GM12872 (cell line): ENCODE measurements around the gene OR4F15.

Experiments used
- TF ChIP-seq, protein P1 (sequence below): IDR thresholded peaks from 3 replicates; pipeline ENCODE4 v1.5.1; 2011; ENCODE audit warnings: low read depth, mild to moderate bottlenecking, low read length, moderate library complexity; ENCODE audit not compliant: insufficient read depth

The OR4F15 gene

DNA sequence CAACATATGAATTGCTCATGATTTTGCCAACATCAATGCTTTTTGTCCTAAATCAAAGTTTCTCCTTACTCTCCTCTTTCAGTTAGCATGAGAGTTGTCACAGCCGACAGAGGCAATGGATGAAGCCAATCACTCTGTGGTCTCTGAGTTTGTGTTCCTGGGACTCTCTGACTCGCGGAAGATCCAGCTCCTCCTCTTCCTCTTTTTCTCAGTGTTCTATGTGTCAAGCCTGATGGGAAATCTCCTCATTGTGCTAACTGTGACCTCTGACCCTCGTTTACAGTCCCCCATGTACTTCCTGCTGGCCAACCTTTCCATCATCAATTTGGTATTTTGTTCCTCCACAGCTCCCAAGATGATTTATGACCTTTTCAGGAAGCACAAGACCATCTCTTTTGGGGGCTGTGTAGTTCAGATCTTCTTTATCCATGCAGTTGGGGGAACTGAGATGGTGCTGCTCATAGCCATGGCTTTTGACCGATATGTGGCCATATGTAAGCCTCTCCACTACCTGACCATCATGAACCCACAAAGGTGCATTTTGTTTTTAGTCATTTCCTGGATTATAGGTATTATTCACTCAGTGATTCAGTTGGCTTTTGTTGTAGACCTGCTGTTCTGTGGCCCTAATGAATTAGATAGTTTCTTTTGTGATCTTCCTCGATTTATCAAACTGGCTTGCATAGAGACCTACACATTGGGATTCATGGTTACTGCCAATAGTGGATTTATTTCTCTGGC is 6.2 kb upstream of the OR4F15 start:
- TF ChIP-seq, protein P1, sequence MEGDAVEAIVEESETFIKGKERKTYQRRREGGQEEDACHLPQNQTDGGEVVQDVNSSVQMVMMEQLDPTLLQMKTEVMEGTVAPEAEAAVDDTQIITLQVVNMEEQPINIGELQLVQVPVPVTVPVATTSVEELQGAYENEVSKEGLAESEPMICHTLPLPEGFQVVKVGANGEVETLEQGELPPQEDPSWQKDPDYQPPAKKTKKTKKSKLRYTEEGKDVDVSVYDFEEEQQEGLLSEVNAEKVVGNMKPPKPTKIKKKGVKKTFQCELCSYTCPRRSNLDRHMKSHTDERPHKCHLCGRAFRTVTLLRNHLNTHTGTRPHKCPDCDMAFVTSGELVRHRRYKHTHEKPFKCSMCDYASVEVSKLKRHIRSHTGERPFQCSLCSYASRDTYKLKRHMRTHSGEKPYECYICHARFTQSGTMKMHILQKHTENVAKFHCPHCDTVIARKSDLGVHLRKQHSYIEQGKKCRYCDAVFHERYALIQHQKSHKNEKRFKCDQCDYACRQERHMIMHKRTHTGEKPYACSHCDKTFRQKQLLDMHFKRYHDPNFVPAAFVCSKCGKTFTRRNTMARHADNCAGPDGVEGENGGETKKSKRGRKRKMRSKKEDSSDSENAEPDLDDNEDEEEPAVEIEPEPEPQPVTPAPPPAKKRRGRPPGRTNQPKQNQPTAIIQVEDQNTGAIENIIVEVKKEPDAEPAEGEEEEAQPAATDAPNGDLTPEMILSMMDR: no peak

DNA sequence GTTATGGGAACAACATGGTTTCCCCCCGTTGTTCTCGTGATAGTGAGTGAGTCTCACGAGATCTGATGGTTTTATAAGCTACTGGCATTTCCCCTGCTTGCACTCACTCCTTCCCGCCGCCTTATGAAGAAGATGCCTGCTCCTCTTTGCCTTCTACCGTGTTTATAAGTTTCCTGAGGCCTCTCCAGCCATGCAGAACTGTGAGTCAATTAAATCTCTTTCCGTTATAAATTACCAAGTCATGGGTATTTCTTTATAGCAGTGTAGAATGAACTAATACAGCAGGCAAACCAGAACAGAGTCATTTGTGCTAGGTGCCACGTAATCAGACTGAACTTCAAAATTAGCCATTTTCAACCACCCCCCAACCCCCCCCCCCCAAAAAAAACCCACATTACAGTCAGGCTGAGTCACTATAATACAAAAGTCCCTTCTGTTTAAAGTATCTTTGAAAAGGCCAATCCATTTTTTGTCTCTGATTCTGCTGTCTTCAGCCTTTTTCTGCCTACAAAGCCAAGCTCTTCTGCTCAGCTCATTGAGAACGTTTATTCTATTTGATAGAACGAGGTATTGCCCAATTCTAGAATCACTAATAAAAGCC is 4.6 kb upstream of the OR4F15 start:
- TF ChIP-seq, protein P1: no peak

DNA sequence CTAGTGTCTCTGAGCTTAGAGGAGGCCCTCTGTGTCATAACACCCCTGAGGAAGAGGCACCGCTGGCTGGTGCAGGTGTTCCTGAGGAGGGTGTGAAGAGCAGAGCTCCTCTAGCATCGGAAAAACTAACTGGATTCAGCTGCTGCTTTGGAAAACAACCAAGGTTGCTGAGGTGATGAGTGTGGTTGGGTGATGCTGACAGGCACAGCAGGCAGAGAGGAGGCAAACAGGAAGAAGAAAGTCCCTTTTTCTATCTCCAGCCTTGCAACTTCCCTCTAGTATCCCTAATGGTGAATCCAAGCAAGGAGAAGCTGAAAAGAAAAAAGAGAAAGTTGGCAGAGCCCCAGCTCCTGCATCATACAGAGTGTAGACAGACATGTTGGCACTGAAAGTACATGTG is 3.8 kb upstream of the OR4F15 start:
- TF ChIP-seq, protein P1: no peak

DNA sequence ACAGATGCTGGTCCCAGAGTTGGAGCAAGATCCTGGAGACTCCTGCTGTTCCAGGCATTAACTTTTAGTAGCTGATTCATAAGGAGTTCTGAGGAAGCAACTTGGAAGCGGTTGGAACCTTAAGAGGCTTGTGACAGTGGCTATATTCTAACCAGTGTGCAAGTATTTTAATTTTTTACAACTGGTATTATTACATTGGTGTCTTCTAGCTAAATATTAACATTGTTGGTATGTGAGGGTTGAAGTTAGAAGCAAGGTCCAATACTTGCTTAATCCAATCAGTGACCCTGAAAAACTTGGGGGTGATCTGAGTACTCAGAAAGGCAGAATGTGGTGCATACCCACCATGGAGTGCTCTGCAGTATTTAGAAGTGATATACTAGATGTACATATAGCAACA is 1.5 kb upstream of the OR4F15 start:
- TF ChIP-seq, protein P1: no peak

DNA sequence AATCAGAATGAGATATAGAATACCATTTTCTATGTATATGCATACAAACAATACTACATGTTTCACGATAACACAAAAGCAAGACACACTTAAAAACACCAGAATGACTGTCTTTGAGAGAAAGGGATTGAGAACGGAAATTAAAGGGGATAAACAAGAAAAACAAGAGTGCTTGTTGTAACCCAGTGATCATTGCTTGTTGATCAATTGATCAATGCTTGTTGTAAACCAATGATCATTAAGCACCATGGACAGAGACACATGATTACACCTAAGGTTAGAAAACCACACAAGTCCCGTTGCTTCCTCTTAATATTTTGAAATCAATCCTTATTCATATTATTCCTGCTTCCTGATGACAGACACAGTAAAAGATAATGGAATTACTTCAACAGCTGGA is 1.1 kb upstream of the OR4F15 start:
- TF ChIP-seq, protein P1: no peak

DNA sequence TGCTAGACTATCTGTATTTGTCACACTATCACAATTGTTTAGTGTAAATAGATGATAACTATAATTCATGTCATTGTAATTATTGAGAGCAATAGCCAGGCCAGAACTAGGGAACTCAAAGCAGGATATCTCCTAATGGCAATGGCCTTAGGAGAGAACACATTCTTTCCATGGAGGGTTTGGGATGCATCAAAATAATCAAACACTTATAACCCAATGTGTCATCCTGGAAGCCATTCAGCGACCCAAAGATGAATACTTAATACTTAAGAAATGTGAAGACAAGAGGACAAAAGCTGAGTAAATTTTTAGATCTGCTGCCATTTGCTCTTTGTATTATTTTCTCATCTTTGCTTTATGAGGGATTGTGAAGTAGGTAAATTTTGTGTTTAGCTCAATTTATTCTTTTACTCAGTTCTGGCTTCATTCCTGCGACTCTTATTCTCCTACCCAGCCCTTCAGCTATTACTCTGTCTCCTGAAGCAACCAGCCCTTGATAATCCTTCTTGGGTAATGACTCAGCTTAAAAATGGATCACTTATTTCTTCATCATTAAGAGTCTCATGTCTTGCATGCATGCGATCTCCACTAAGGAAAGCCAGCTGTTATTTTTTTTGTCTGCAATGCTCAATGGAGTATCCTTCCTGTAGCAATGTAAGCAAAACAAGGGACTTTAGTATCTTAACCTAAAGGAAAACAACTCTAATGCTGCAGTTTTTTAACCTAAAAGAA is 2.0 kb downstream of the OR4F15 start:
- TF ChIP-seq, protein P1: no peak

DNA sequence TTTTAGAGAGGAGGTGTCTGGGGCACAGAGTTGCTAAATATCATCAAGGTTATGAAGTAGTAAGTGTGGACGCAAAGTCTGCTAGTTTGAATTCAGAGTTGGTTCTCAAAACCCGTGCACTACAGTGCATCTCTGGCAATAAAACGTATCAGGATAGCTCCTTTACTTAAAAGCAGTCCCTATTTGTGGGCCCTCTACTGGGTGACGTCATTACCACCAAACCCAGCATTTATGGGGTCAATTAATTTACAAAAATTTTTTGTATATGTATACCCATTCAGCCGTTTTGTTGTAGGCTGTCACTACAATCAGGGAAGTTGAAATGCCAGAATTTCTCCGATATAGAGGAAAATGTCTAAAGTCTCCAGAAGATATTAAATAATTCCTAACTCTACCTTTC is 8.8 kb downstream of the OR4F15 start:
- TF ChIP-seq, protein P1: no peak
